Activated CD8-positive, alpha-beta memory T cell treated with anti-CD3 and anti-CD28 coated beads for 24 hours (primary cell): ENCODE results near the gene RBM22.
A peak's percentile ranks its signal among the peaks of the same experiment; 100 is the strongest.
"Not testable (repeated sequence)": the region's sequence is repeated elsewhere in the genome, so short reads cannot be mapped to it uniquely, and the experiment has no call there.

Experiments
- DNase-seq: peaks from one replicate; pipeline ENCODE4 v3.0.0-alpha.2; 2020

RBM22 gene

GRCh38 chr5:150700594-150701377 lies at the start of gene RBM22:
Gene RBM22, minus strand, starts transcription at chr5:150701062. Its CDS starts 77 bp downstream, at chr5:150700985.
- peak; percentile 94 for DNase-seq

DNA sequence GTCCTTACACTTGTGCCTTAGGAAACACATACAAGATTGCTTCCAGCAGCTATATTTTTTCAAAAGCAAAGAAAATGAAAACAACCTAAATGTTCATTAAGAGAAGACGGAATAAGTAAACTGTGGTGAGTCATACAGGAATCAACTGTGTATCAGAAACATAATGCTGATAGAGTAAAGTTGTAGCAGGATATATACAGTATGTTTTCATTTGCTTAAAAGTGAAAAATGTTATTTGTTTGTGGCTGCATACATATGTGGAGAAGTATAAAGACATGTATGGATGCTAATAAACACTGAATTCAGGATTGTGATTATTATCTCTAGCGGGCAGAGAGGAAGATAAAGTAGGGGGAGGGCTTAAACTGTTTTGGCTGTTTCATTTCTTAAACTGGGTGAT lies 49.6 kb upstream of the RBM22 start:
- no peak for DNase-seq

- DNase-seq = not testable (repeated sequence)
Measured at GRCh38 chr5:150743142-150743488, 42.3 kb upstream of the RBM22 start.

- DNase-seq = not testable (repeated sequence)
Measured at GRCh38 chr5:150742455-150743141, 41.7 kb upstream of the RBM22 start.

DNA sequence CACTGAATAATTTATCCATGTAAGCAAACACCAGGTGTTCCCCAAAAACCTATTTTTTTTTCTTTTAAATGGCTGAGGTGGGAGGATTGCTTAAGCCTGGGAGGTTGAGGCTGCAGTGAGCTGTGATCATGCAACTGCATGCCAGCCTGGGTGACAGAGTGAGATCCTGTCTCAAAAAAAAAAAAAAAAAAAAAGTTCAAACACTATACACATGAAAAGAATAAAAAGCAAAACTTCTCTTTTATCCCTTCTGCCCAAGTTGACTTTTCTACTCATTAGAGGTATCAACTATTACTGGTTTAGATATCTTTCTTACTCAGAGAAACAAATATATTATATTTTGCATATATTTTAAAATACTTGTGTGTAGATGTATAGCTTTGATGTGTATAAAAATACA lies 40.1 kb upstream of the RBM22 start:
- no peak for DNase-seq

GRCh38 chr5:150738862-150739261 lies 38.0 kb upstream of the RBM22 start:
- no peak for DNase-seq

- DNase-seq = no peak
Measured at GRCh38 chr5:150734579-150735384, 33.9 kb upstream of the RBM22 start.

- DNase-seq = no peak
Measured at GRCh38 chr5:150731669-150732242, 30.9 kb upstream of the RBM22 start.

DNA sequence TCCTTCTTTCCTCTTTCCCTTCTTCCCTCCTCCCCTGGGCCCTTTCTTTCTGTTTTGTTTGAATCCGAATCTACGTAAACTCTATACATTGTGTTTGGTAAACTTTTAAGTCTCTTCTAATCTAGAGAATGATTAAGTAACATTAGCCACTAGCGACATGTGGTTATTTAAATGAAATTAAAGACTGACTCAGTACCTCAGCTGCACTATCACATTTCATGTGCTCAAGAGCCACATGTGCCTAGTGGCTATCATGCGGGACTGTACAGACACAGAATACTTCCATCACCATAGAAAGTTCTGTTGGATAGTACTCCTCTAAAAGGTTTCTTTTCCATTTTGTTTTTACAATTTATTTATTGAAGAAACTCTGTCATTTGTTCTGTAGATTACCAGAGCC lies 29.0 kb upstream of the RBM22 start:
- no peak for DNase-seq

DNA sequence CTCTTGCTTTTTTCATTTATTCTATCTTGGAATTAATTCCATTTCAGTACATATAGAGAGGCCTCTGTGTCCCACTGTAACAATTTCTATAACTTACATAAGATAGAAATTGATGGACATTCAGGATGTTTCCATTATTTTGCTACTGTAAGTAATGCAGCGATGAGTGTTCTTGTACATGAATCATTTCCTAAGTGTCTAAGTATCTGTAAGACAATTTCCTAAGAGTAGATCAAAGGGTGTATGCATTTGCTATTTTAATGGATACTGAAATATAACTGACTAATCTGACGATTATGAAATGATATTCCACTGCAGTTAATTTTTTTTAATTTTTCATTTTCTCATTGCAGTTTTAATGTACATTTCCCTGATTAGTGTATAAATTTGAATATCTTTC lies 23.0 kb upstream of the RBM22 start:
- DNase-seq = no peak

DNA sequence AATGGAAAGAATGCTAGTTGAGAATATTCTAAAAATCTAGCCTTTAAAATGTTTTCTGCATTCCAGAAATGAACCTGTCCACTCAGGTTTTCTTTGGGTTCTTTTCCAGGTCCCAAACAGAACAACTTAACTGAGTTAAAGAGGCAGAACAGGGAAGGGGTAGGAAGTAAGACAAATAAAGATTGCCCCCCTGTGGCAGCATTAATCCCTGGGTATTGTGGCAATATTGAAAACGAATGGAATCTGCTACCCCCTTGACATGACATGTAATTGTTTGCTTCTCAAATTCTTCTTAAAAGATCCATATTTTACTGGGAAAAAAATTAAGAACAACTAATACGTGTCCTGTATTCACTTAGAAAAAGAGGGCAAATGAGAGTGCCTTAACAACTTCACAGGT lies 9.3 kb upstream of the RBM22 start:
- DNase-seq = no peak

- no peak for DNase-seq
Measured at GRCh38 chr5:150706776-150707390, 6.0 kb upstream of the RBM22 start.

GRCh38 chr5:150703762-150704161 lies 2.9 kb upstream of the RBM22 start:
- no peak for DNase-seq

DNA sequence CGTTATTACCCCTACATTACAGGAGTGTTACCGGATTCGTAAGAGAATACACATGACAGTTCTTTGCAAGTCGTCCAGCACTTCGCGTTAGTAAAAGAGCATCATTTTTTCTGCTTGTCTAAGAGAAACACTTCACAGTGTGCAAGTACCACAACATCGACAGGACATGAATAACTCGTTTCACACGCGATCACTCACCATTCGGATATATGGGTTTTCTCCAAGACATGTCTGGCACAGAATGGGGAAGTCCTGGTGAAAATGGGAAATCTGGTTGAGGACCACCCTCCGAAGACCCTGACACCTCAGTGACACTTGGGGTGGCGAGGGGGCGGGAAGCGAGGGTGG lies 642 bp downstream of the RBM22 start:
- DNase-seq = no peak

DNA sequence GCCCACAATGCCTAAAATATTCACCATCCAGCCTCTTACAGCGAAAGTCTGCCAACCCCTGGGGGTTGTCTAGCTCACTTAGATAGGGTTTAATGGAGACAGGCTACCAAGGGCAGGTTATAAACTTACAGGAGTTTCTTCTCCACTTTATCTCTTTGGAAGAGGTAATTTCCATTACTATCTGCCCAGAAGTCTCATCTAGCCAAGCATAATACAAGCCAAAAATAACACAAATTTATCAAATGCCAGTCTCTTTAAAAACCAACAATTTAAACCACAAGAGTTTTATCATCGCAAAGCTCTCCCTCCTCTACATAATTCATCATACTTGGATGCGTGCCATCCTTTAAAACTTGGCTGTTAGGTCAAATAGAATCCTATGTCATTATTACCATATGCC lies 6.2 kb downstream of the RBM22 start:
- DNase-seq = no peak

GRCh38 chr5:150692276-150692675 lies 8.6 kb downstream of the RBM22 start:
- DNase-seq = no peak

DNA sequence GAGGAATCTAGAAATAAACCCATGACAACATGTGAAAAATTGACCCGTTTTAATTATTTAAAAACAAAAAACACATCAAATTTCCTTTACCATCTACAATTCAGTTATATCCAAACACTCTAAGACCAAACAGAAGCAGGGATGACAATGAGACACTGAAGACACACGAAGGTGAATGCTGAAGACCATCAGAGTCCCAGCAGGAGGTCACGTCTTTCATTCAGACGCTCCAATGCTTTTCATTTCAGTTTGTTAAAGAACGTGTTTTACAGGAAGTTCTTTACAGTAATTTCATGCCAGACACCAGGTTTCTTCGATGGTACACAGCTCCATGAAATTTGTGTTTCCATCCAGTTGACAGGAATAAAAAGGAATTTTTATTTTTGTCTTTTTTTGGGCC lies 10.1 kb downstream of the RBM22 start:
- DNase-seq = no peak

DNA sequence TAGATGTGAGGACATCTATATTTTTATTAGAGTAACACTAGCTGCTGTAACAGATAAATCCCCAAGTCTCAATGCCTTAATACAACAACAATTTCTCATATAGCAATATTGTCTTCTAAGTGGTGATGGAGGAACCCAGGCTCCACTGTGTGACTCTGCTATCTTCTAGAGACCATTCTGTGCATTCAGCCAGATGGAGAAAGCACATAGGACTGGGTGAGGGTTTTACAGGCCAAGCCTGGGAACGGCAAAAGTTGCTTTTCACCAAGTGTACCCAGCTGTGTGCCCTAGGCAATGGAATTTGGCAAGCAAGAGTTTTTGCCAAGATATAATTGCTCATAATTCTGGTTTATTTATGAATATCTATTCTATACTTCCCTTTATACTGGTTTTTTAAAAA lies 11.7 kb downstream of the RBM22 start:
- DNase-seq = no peak

DNA sequence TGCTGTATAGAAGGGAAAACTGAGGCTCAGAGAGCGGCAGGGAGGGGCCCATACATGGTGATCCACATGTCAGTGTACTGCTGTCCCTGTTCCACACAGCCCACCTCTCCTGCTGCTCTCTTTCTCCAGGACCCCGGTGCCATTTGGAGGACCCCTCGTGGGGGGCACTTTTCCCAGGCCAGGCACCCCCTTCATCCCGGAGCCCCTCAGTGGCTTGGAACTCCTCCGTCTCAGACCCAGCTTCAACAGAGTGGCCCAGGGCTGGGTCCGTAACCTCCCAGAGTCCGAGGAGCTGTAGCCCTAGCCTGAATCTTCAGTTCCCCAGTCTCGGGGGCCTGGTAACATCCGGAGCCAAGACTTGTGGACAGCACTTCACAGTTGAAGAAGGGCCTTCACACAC lies 24.3 kb downstream of the RBM22 start:
- peak; percentile 45 for DNase-seq

- peak; percentile 24 for DNase-seq
Measured at GRCh38 chr5:150675069-150675468, 25.8 kb downstream of the RBM22 start.

DNA sequence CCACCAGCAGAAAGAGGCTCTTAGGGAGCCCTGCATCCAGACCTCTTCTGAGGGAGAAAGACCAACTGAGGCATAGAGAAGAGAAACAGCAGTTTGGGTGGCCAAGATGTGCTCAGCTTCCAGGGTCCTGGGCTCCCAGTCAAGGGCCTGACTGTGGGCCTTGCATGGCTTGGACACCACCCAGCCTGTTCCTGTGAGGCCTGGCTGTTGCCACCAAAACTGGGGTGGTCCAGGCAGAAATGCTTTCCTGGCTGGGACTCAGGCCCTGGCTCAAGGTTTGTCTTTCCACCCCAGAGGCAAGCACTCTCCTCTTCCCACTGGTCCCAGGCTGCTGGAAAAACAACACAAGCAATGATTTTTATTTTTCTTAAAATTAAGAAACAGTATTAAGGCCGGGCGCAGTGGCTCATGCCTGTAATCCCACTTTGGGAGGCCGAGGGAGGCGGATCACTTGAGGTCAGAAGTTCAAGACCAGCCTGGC lies 26.5 kb downstream of the RBM22 start:
- DNase-seq = peak; percentile 47

DNA sequence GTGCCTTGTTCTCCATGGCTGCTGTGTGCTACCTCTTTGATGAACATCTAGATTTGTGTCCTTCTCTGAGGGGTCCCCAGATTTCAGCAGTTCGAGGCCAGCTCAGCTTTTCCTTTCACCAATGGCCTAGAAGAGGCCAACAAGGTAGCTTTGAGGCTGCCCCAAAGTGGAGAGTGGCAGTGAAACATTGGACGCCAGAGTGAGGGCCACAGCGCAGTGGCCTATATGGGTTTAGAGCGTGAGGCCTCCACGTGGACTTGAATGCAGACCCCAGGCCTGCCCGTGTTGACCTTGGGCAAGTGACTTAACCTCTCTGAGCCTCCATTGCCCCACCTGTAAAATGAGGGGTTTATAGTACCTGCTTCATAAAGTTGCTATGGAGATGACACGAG lies 28.0 kb downstream of the RBM22 start:
- no peak for DNase-seq
